Measurements from ENCODE around the gene PLEKHA6.

PLEKHA6 gene

GRCh38 chr1:204171751-204172178, 188.0 kb downstream of the PLEKHA6 start:
- TF ChIP-seq CTCF (IDR thresholded peaks at IDR 0.05): no peak
- DNase-seq (ENCODE audit: low spot score): no peak
- H3K27ac ChIP-seq: no peak overlapping the region
- H3K4me3 ChIP-seq: no peak overlapping the region

DNA sequence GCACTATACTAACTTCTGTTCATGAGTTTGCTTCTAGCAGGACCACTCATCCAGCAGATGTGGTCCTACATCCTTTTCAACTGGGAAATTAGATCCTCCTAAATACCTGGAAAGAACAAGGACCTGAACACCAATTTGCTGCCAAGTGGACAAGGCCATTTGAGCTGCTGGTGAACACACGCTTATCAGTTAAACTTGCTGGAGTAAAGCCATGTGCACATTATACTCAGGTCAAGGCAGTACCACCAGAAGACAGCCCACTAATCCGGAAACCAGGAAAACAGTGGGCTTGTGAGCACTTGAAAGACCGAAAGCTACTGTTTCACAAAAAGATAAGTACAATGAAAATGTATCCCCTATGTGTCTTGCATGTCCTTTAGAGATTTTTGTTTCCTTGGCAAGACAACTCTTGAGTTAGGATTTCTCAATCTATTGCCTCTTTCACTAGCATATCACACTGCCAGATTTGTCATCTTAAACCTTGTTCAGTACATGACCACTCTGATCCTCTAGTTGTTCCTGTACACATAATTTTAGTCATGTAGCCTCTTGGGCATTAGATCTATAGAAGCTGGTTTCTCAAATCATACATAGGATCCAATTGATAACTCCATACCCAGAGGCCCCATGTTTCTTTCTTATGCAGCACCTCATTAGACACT, 189.1 kb downstream of the PLEKHA6 start:
- TF ChIP-seq CTCF (IDR thresholded peaks at IDR 0.05): no peak
- no peak overlapping the region for H3K4me3 ChIP-seq
- no peak for DNase-seq (ENCODE audit: low spot score)
- no peak overlapping the region for H3K27ac ChIP-seq

DNA sequence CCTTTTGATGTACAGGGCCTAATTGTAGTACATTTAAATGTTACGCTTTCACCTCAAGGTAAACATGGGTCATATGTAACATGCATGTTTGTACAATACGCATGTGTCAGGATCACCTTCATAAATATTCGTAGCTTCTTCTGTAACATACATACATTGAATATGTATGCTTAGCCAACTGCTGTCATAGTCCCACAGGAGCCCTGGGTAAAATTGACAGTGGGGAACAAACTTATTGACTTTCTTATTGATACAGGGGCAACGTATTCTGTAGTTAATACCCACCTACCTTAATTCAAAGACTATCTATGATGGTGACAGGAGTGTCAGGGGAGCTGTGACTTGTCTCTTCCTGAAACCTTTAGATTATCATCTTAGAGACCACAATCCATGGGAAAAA, 189.9 kb downstream of the PLEKHA6 start:
- no peak for DNase-seq (ENCODE audit: low spot score)

More for the DNA sequence above, 189.9 kb downstream of the PLEKHA6 start:
- TF ChIP-seq CTCF (IDR thresholded peaks at IDR 0.05): no peak
- H3K4me3 ChIP-seq: no peak overlapping the region
- H3K27ac ChIP-seq: no peak overlapping the region
